GM20000 (cell line): ENCODE data around the gene LDLRAP1.

Source experiments
- DNase-seq: peaks from one replicate; pipeline ENCODE4 v3.0.0; 2012; ENCODE audit warnings: low spot score
- CTCF ChIP-seq: IDR thresholded peaks from 2 replicates; pipeline ENCODE4 v1.5.1; 2012; ENCODE audit warnings: mild to moderate bottlenecking, control low read depth; ENCODE audit errors: extremely low read depth, missing control alignments

The LDLRAP1 gene

DNA sequence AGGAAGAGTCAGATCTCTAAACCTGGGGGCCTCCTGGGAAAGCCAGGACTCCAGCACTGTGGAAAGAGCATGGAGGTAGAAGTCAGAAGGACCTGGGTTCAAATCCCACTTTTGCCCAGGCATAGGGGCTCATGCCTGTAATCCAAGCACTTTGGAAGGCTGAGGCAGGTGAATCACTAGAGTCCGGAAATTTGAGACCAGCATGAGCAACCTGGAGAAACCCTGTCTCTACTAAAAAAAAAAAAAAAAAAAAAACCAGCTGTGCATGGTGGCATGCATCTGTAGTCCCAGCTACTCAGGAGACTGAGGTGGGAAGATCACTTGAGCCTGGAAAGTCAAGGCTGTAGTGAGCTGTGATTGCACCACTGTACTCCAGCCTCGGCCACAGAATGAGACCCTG lies 31.8 kb downstream of the LDLRAP1 start:
- DNase-seq = no peak
- TF ChIP-seq CTCF = no peak

- no peak for DNase-seq
- TF ChIP-seq CTCF = no peak
Measured at GRCh38 chr1:25576459-25577133, 33.2 kb downstream of the LDLRAP1 start.

- DNase-seq = no peak
- no peak for TF ChIP-seq CTCF
Measured at GRCh38 chr1:25577134-25577920, 33.9 kb downstream of the LDLRAP1 start.

DNA sequence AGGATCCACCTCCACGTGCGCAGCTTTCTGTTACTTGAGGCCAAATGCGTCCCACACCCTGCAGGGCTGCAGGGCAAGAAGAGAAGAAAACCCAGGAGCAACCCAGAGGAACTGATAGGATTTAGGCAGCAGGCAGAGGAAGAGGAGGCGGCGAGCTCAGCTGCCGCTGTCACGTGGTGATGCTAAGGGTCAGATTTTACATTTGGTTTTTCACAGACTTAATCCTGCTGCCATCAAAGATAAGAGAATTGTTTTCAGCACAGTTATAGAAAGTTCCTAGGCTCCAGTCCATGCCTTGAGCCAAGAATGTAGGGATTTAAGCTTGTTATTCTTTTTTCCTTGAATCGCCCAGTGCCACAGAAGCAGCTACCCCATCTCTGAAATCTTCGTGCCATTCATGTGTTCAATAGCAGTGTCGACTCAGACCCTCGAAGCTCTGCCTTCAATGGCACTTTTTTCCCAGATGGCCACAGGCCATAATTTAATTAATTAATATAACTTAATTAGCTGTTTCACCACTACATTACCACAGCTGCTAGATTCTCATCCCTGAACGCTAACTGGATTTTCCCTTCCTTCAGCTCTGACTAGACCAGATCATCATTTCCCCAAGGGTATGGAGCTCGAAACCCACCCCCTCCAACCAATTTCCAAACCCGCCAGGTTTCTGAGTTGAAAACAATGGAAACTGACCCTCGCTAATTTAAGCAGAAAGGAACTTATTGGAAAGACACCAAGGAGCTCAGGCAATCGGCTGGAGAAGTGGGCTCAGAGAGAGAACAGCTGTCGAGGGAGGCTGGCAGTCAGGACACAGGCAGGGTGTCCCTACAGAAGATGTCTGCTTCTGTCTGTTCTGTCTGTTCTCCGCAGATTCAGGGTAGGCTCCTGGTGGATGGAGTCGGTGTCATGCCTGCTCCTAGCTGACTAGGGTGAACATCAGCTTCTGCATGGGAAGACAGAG lies 36.2 kb downstream of the LDLRAP1 start:
- no peak for DNase-seq
- no peak for TF ChIP-seq CTCF

DNA sequence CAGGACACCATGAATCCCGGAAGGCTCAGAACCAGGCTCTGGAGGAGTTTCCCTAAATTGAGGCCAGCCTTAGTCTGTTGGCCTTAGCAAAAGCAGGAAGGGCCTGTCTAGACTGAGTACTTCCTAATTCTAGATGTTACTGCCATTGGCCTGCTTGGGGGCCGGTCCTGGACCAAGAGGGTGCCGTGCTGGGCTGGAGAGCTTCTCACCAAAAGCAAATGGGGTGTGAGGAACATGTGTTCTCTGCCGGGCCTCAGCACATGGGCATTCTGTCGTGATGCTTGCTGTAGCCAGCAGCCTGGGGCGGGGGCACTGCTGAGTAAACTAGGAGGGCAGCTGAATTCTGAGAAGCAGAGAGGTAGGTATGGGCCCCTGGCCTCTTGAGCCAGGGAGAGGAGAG lies 37.5 kb downstream of the LDLRAP1 start:
- DNase-seq = no peak
- no peak for TF ChIP-seq CTCF

DNA sequence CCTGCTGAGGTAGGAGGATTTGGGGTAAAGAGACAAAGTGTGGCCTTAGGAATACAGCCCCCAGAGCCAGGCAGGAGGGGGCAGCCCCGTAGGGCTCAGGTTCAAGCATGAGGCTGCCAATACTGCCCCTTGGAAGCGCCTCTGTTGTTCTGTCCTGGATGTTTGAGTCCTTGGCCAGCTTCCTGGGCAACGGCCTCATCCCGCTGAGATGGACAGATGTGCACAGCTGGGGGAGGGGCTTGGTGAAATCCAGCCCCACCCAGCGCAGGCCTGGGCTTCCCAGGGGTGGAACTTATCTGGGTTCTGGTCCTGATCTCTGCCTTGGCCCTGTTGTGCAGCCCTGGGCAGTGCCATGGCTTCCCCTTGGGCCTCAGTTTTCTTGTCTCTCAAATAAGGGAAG lies 38.4 kb downstream of the LDLRAP1 start:
- DNase-seq = no peak
- TF ChIP-seq CTCF = no peak
